ENCODE data around the gene PRKN.
A peak's percentile ranks its signal among the peaks of the same experiment; 100 is the strongest.

The PRKN gene

GRCh38 chr6:162090734-162091133, 636.8 kb downstream of the PRKN start:
- no peak for DNase-seq

- no peak for DNase-seq
These were observed 639.5 kb downstream of the PRKN start for GRCh38 chr6:162088091-162088490.

- DNase-seq, result no peak
These were observed 642.0 kb downstream of the PRKN start for GRCh38 chr6:162085561-162085960.

- DNase-seq, result no peak
These were observed 645.0 kb downstream of the PRKN start for GRCh38 chr6:162082520-162082919.

- DNase-seq, result no peak
These were observed 648.9 kb downstream of the PRKN start for GRCh38 chr6:162078667-162079066.

- no peak for DNase-seq
These were observed 649.4 kb downstream of the PRKN start for GRCh38 chr6:162078126-162078525.

GRCh38 chr6:162076816-162077215, 650.8 kb downstream of the PRKN start:
- no peak for DNase-seq

- DNase-seq, result no peak
These were observed 652.8 kb downstream of the PRKN start for GRCh38 chr6:162074641-162075275.

GRCh38 chr6:162070639-162071038, 656.9 kb downstream of the PRKN start:
- no peak for DNase-seq

- DNase-seq, result no peak
These were observed 657.6 kb downstream of the PRKN start for GRCh38 chr6:162069995-162070394.

GRCh38 chr6:162068340-162068739, 659.2 kb downstream of the PRKN start:
- no peak for DNase-seq

GRCh38 chr6:162063666-162064065, 663.9 kb downstream of the PRKN start:
- no peak for DNase-seq

- peak; percentile 29 for DNase-seq
These were observed 669.2 kb downstream of the PRKN start for GRCh38 chr6:162058281-162058875.

- DNase-seq, result peak; percentile 2
These were observed 670.8 kb downstream of the PRKN start for GRCh38 chr6:162056745-162057144.

- DNase-seq, result no peak
These were observed 671.5 kb downstream of the PRKN start for GRCh38 chr6:162056061-162056460.

GRCh38 chr6:162055365-162055764, 672.2 kb downstream of the PRKN start:
- DNase-seq, result no peak

- no peak for DNase-seq
These were observed 674.5 kb downstream of the PRKN start for GRCh38 chr6:162053084-162053483.

GRCh38 chr6:162050579-162050978, 677.0 kb downstream of the PRKN start:
- no peak for DNase-seq

GRCh38 chr6:162046324-162046723, 681.2 kb downstream of the PRKN start:
- DNase-seq, result no peak

GRCh38 chr6:162032620-162033019, 694.9 kb downstream of the PRKN start:
- DNase-seq, result no peak

- no peak for DNase-seq
These were observed 697.5 kb downstream of the PRKN start for GRCh38 chr6:162029873-162030576.

GRCh38 chr6:162026843-162027242, 700.7 kb downstream of the PRKN start:
- DNase-seq, result no peak

GRCh38 chr6:162026031-162026430, 701.5 kb downstream of the PRKN start:
- DNase-seq, result no peak

- DNase-seq, result no peak
These were observed 708.2 kb downstream of the PRKN start for GRCh38 chr6:162019349-162019748.
